RPMI7951 (cell line): Measurements from ENCODE around the gene HBS1L. TPM values are rescaled to one million over a fixed set of nuclear protein-coding genes. Genes with fewer than 3 reads are reported as not detected.

Experiments
- DNase-seq: peaks from one replicate; pipeline ENCODE4 v3.0.0-alpha.2; 2012; ENCODE audit warnings: low read depth
- total RNA-seq: library from RNA; depleted of rRNA; stranded (reverse); fragments of >200 nt; shearing (Covaris generic); gene quantifications from 2 replicates; pipeline ENCODE4 v1.2.3, GENCODE V29; 2014

The HBS1L gene
- total RNA-seq, 1 experiment from 2014 or later, result 157 TPM

GRCh38 chr6:135002229-135002844 lies 52.3 kb downstream of the HBS1L start:
- DNase-seq, result peak; percentile 8

DNA sequence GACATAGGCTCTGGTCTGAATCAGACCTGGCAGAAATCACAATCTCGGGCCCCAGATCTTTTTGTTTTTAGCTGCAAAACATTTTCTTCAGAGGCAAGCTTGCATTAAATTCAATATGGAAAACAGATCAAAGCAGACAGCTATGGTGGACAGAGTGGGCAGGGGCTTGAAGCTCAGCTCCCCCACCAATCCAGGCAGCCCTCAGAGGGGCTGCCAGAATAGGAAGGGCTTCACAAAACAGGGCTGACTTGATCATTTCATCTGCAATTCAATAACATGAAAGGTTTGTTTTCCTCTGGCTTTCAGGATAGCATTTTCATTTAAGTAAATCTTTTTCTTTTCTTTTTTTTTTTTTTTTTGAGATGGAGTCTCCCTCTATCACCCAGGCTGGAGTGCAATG lies 55.5 kb downstream of the HBS1L start:
- DNase-seq, result no peak

GRCh38 chr6:134997133-134997995 lies 57.3 kb downstream of the HBS1L start:
- no peak for DNase-seq

DNA sequence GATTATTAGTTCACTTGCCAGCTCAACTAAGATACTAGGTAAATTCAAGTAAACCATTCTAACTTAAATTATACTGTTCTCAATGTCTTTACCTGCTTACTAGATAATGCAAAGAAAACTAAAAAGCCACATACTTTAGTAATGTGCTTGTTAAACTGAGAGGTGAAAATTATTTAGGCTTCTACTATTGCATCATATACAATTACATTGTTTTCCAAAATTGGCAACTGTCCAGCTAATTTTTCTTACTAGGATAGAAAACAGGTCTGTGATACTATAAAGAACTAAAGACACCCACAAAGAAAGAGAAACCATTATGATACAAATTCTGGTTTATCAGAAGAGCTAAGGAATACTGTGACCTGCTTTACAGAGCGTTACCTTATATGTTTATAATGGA lies 59.1 kb downstream of the HBS1L start:
- DNase-seq, result no peak

DNA sequence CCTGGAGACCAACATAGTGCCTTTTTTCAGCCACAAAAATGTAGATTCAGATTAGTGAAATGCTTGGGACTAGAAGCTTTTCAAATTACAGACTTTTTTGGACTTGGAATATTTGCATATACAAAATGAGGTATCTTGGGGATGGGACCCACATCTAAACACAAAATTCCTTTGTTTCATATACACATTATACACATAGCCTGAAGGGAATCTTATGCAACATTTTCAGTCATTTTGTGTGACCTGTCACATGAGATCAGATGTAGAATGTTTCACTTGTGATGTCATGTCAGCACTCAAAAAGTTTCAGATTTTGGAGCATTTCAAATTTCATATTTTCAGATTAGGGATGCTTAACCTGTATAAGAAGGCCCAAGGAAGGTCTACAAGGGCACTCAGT lies 60.2 kb downstream of the HBS1L start:
- no peak for DNase-seq

GRCh38 chr6:134992155-134992554 lies 62.5 kb downstream of the HBS1L start:
- no peak for DNase-seq

DNA sequence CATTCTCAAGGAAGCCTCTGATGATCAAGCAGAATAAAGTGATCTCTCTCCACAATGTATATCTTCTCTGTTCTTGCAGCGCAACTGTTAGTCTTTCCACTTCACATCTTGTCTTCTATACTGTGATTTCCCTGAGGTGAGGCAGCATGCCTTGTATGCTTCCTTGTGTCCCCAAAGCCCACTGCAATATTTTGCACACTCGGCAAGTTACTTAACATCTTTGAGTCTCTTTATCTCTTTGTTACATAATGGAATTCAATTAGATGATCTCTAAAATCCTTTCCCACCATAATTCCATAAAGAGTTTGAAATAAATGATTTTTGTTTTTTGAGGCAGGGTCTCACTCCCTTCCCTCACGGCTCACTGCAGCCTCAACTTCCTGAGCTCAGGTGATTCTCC lies 64.4 kb downstream of the HBS1L start:
- no peak for DNase-seq

GRCh38 chr6:134984821-134985220 lies 69.8 kb downstream of the HBS1L start:
- peak; percentile 42 for DNase-seq

- DNase-seq, result no peak
These were observed 70.8 kb downstream of the HBS1L start for GRCh38 chr6:134983823-134984222.

- DNase-seq, result no peak
These were observed 72.5 kb downstream of the HBS1L start for GRCh38 chr6:134982161-134982560.

DNA sequence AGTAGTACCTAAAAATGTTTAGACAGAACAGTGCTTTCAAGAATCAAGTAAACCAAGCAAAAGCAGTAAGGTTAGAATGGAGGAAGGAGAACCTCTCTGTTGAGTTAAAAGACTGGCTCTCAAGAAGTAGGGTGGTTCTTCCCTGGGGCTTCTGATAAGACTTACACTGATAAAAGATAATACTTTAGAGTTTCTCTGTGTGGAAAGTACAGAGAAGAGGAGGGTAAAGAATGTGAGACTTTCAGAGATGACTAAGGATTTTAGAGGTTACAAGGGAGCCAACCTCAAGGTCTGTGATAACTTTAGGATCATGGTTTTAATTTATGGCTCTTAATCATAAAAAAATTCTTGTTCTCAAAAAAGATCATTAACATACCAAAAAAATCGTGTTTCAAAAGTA lies 73.8 kb downstream of the HBS1L start:
- no peak for DNase-seq

GRCh38 chr6:134979142-134979541 lies 75.5 kb downstream of the HBS1L start:
- DNase-seq, result no peak

DNA sequence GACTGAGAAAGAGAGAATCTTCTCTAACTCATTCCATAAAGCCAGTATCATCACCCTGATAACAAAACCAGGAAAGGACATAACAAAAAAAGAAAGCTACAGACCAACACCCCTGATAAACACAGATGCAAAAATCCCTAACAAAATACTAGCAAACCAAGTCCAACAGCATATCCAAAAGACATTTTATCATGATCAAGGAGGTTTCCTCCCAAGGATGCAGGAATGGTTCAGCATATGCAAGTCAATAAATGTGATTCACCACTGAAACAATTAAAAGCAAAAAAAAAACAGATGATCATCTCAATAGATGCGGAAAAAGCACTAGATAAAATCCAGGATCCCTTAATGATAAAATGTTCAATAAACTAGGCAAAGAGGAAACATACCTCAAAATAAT lies 80.3 kb downstream of the HBS1L start:
- no peak for DNase-seq

DNA sequence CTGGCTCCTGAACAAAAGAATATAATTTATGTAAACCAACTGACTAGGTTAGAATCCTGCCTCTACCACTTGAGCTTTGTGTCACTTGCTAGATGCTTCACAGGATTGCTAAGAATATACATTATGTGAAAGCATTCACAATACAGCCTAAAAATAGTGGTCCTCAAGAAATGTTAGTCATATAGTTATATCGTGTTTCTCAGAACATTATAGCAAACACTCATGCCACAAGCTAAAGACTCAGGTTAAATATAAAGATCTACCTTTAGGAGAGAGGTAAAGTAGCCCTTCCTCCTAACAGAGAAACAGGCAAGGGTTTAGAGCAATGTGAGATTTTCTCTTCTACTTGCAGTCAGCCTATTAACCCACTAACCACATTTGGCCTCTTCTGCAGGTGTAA lies 86.9 kb downstream of the HBS1L start:
- no peak for DNase-seq

DNA sequence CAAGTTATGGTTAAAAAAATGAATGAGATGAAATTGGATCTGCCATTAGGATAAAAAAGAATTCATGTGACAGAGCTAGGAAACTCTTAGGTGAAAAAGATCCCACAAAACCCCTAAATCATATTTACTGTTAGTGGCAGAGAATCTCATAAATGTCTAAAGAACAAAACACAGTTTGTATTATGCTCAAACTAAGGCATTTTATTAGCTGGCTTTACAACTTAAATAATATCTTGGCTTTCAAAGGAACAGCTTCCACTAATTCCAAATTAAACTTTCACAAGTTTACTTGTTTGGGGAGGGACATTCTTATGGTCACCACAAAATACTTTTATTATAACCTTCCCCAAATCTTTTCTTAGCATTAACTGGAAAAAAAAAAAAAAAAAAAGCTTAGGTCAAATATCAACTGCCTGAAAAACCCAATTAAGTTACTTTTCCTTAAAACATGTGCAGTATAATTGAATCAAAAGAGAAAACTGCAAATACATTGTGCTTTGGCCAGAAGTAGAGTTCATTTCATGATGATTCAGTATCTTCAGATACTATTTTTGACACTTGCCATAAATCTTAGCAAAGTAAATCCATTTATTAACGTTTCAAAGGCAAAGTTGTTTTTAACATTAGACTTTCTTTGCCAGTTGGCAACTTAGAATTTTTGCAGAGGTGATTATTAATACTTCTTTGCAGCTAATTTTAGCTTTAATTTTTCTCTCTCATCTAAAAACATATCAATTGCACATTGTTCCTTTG lies 90.0 kb downstream of the HBS1L start:
- no peak for DNase-seq

- no peak for DNase-seq
These were observed 92.2 kb downstream of the HBS1L start for GRCh38 chr6:134962421-134962820.

DNA sequence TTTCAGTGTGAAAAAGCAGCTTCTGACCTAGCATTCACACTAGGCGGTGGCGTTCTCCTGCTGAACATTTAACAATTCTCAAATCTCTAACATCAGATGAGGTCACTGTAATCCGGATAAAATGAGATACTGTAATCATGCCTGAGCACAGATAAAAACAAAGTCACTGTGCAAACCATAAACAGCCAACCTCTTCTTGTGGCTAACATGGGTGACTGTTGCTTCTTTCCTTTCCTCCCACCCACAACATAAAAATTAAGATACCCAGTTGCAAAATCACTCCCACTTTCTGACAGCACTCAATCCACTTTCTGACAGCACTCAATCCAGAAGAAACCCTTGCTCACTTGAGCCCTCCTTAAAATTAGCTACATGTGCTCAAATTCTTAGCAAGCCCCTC lies 93.3 kb downstream of the HBS1L start:
- DNase-seq, result no peak

DNA sequence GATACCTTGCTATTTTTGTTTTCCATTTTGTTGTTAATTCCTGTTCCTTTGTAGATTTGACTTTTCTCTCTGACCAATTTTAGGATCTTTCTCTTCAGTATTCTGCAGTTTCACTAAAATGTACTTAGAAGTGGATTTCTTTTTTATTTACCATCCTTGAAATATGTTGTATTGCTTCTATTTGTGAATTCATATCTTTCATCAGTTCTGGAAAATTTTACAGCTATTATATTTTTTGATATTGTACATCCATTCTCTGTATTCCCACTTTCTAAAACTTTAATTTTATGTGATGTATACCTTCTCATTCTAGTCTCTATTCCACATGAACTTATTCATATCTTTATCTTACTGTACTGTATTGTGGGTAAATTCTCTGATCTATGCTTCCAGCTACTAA lies 95.0 kb downstream of the HBS1L start:
- no peak for DNase-seq

DNA sequence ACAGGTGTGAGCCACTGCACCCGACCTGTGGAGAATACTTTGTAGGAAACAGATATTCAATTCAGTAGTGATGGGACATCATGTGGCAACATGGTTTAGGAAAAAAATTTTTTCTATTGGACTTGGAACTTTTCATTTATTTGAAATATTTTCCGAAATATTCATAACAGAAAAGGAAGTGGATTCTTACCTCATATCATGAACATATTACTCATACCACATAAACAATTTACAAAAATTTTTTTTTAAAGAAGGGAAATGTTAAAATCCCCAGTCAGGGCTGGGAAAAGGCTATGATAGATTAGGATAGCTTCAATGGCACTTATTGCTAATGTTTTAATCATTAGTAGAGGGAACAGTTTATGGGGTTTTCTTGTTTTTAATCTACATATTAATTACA lies 97.9 kb downstream of the HBS1L start:
- no peak for DNase-seq

DNA sequence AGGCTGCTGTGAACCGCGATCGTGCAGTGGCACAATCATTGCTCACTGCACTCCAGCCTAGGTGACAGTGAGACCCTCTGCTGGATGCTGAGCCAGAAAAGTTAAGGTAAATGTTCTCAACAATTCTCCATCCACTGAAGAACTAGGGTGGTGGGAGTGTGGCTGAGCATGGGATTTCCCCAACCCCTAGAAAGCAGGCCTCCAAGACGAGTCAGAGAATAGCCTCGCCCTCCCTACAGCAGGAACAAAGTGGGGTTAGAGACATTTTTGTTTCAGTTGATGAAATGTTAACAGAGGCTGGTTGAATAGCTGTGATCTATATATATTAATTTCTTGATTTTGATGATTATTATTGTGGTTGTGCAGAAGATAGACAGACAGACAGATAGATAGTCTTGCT lies 98.6 kb downstream of the HBS1L start:
- DNase-seq, result no peak

DNA sequence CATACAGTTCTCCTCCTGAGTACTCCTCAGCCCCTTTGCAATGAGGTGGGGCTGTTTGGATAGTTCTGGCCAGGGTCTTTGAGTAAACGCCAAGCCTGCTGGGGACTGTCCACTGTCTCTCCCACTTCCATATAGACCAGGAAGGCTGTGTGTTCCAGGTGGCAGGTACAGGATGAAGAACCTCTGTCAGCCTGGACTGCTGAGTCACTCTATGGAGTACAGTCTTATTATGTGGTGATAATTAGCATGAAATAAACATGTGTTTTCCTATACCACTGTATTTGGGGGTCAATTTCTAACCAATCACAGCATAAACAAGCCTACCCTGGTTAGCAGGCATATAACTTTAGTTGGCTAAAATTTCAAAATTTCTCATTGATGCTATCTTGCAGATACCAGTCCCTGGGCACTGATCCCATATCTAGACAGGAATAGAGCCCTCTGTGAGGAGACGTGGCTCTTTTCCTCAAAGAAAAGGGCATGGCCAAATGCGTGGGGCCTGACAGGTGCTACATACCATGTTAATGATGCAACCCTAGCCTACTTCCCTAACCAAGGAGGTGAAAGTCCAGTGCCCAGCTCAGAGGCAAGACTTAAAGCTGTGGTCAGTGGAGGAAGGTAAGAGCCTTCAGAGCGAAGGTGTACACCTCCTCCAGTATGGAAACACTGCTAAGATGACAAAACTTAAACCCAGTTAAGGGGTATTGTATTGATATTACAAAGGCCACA lies 100.2 kb downstream of the HBS1L start:
- no peak for DNase-seq
